ENCODE measurements around the gene NDUFS5. TPM values are rescaled to one million over a fixed set of nuclear protein-coding genes. Genes with fewer than 3 reads are reported as not detected.

Gene NDUFS5
- total and polyA plus RNA-seq, 10 of the 15 experiments (the other 5 are each of a cell fraction or from before 2014, with no cell fraction given), result 240 to 1,578 (median 831) TPM

GRCh38 chr1:38990738-38991637 lies 35.2 kb upstream of the NDUFS5 start, which contains the start of gene AKIRIN1 (continued):
- TF ChIP-seq CBX5 (IDR thresholded peaks at IDR 0.05; ENCODE audit: low read depth) (no peak), GABPA (IDR thresholded peaks at IDR 0.05; ENCODE audit: low read depth) (no peak), FOS (IDR thresholded peaks at IDR 0.05; ENCODE audit: borderline replicate concordance, extremely low read depth, insufficient read length) (no peak), ZBTB33 (IDR thresholded peaks at IDR 0.05) (no peak), ZZZ3 (IDR thresholded peaks at IDR 0.05; ENCODE audit: control insufficient read depth, insufficient read length, low read depth) (no peak), RUNX3 (IDR thresholded peaks at IDR 0.05; ENCODE audit: low read length) (no peak), YBX1 (IDR thresholded peaks at IDR 0.05) (no peak), JUND (IDR thresholded peaks at IDR 0.05; ENCODE audit: low read depth, low read length) (peak; percentile 100), TCF7 (IDR thresholded peaks at IDR 0.05; ENCODE audit: borderline replicate concordance) (no peak), ZNF622 (IDR thresholded peaks at IDR 0.05) (no peak), CBFB (IDR thresholded peaks at IDR 0.05; ENCODE audit: low read depth) (0 out of 2 replicates have a peak, but pooled peaks have one; percentile 34), NBN (IDR thresholded peaks at IDR 0.05) (peak; percentile 99)
- TF ChIP-seq, protein P1, sequence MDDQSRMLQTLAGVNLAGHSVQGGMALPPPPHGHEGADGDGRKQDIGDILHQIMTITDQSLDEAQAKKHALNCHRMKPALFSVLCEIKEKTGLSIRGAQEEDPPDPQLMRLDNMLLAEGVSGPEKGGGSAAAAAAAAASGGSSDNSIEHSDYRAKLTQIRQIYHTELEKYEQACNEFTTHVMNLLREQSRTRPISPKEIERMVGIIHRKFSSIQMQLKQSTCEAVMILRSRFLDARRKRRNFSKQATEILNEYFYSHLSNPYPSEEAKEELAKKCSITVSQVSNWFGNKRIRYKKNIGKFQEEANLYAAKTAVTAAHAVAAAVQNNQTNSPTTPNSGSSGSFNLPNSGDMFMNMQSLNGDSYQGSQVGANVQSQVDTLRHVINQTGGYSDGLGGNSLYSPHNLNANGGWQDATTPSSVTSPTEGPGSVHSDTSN (IDR thresholded peaks at IDR 0.05; ENCODE audit: insufficient replicate concordance, low read depth, low read length), result no peak
- TF ChIP-seq, protein P2, sequence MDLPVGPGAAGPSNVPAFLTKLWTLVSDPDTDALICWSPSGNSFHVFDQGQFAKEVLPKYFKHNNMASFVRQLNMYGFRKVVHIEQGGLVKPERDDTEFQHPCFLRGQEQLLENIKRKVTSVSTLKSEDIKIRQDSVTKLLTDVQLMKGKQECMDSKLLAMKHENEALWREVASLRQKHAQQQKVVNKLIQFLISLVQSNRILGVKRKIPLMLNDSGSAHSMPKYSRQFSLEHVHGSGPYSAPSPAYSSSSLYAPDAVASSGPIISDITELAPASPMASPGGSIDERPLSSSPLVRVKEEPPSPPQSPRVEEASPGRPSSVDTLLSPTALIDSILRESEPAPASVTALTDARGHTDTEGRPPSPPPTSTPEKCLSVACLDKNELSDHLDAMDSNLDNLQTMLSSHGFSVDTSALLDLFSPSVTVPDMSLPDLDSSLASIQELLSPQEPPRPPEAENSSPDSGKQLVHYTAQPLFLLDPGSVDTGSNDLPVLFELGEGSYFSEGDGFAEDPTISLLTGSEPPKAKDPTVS (IDR thresholded peaks at IDR 0.05; ENCODE audit: low read depth, low read length), result no peak
- TF ChIP-seq, protein P3, sequence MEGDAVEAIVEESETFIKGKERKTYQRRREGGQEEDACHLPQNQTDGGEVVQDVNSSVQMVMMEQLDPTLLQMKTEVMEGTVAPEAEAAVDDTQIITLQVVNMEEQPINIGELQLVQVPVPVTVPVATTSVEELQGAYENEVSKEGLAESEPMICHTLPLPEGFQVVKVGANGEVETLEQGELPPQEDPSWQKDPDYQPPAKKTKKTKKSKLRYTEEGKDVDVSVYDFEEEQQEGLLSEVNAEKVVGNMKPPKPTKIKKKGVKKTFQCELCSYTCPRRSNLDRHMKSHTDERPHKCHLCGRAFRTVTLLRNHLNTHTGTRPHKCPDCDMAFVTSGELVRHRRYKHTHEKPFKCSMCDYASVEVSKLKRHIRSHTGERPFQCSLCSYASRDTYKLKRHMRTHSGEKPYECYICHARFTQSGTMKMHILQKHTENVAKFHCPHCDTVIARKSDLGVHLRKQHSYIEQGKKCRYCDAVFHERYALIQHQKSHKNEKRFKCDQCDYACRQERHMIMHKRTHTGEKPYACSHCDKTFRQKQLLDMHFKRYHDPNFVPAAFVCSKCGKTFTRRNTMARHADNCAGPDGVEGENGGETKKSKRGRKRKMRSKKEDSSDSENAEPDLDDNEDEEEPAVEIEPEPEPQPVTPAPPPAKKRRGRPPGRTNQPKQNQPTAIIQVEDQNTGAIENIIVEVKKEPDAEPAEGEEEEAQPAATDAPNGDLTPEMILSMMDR (IDR thresholded peaks at IDR 0.05 in 2 of 3, conservative IDR thresholded peaks at IDR 0.05 in 1 of 3; ENCODE audit: control insufficient read depth in 2 of 3, extremely low read depth in 1 of 3, insufficient read depth in 1 of 3, low read depth in 3 of 3, low read length in 3 of 3), result no peak
